K562 (cell line): ENCODE data around the gene NADK. TPM values are rescaled to one million over a fixed set of nuclear protein-coding genes. Genes with fewer than 3 reads are reported as not detected.

Experiments used
- TFAM ChIP-seq: fragments of 250-450 bp; sonication (Bioruptor Pico); conservative IDR thresholded peaks from 2 replicates; pipeline ENCODE4 v1.5.0; 2021; ENCODE audit warnings: mild to moderate bottlenecking, moderate library complexity
- ZFP36 ChIP-seq: fragments of 150-350 bp; IDR thresholded peaks from 2 replicates; pipeline ENCODE4 v1.6.1; 2018; ENCODE audit warnings: low read length, low read depth; ENCODE audit not compliant: partially characterized antibody
- polyA plus RNA-seq, 8 experiments: library from polyadenylated mRNA; depleted of rRNA in 4 of 8; stranded (reverse) in 5 of 8; unstranded in 3 of 8; fragments of >200 nt; fragmentation: Nextera tagmentation in 2 of 8; fragmentation: Illumina TruSeq in 1 of 8; extraction: Ambion mirVana in 2 of 8; extraction: Trizol in 1 of 8; gene quantifications; 2 replicates each; pipeline versions ENCODE4 v1.2.1 to v1.2.3, GENCODE V29; 2011 to 2014; ENCODE audit warnings: inconsistent platforms in 1 of 8, missing spikeins in 1 of 8
- total RNA-seq, 7 experiments: library from RNA; depleted of rRNA in 6 of 7; stranded (reverse); fragments of >200 nt in 6 of 7; fragmentation: Illumina TruSeq in 2 of 7; extraction: Trizol in 2 of 7; gene quantifications; 2 replicates each; pipeline versions ENCODE4 v1.2.1 to v1.2.3, GENCODE V29; 2011 to 2021; ENCODE audit warnings: low replicate concordance in 1 of 7
- TF ChIP-seq, protein P1 (sequence below): fragments of 450-650 bp; IDR thresholded peaks from 2 replicates; pipeline ENCODE4 v1.6.1; 2016; ENCODE audit warnings: mild to moderate bottlenecking, moderate library complexity
- TF ChIP-seq, protein P2 (sequence below): sonication (generic); formaldehyde crosslinking; IDR thresholded peaks from 2 replicates; pipeline ENCODE4 v1.8.0; 2022; ENCODE audit warnings: mild to moderate bottlenecking, missing genetic modification reagents

Gene NADK
- total and polyA plus RNA-seq, 9 of the 15 experiments (the other 6 are each of a cell fraction or from before 2014, with no cell fraction given), result 1.5 to 135 (median 75.1) TPM

DNA sequence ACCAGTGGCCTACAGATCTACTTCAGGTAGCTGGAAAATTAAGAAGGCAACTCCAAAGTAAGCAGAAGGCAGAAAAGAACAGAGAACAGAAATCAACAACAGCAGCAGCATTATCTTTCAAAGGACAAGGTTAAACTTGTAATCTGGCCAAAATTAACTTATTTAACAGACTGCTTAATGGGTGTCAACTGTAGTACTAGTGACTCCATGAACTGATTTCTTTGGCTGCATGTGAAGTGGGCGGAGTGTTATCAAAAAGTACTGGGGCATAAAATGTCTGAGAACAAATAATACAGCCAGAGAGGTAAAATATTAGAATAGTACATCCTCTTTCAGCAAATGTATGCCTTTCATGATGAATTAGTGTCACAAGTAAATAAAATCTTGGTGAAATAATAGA is 24.6 kb upstream of the NADK start (continued):
- TF ChIP-seq, protein P1, sequence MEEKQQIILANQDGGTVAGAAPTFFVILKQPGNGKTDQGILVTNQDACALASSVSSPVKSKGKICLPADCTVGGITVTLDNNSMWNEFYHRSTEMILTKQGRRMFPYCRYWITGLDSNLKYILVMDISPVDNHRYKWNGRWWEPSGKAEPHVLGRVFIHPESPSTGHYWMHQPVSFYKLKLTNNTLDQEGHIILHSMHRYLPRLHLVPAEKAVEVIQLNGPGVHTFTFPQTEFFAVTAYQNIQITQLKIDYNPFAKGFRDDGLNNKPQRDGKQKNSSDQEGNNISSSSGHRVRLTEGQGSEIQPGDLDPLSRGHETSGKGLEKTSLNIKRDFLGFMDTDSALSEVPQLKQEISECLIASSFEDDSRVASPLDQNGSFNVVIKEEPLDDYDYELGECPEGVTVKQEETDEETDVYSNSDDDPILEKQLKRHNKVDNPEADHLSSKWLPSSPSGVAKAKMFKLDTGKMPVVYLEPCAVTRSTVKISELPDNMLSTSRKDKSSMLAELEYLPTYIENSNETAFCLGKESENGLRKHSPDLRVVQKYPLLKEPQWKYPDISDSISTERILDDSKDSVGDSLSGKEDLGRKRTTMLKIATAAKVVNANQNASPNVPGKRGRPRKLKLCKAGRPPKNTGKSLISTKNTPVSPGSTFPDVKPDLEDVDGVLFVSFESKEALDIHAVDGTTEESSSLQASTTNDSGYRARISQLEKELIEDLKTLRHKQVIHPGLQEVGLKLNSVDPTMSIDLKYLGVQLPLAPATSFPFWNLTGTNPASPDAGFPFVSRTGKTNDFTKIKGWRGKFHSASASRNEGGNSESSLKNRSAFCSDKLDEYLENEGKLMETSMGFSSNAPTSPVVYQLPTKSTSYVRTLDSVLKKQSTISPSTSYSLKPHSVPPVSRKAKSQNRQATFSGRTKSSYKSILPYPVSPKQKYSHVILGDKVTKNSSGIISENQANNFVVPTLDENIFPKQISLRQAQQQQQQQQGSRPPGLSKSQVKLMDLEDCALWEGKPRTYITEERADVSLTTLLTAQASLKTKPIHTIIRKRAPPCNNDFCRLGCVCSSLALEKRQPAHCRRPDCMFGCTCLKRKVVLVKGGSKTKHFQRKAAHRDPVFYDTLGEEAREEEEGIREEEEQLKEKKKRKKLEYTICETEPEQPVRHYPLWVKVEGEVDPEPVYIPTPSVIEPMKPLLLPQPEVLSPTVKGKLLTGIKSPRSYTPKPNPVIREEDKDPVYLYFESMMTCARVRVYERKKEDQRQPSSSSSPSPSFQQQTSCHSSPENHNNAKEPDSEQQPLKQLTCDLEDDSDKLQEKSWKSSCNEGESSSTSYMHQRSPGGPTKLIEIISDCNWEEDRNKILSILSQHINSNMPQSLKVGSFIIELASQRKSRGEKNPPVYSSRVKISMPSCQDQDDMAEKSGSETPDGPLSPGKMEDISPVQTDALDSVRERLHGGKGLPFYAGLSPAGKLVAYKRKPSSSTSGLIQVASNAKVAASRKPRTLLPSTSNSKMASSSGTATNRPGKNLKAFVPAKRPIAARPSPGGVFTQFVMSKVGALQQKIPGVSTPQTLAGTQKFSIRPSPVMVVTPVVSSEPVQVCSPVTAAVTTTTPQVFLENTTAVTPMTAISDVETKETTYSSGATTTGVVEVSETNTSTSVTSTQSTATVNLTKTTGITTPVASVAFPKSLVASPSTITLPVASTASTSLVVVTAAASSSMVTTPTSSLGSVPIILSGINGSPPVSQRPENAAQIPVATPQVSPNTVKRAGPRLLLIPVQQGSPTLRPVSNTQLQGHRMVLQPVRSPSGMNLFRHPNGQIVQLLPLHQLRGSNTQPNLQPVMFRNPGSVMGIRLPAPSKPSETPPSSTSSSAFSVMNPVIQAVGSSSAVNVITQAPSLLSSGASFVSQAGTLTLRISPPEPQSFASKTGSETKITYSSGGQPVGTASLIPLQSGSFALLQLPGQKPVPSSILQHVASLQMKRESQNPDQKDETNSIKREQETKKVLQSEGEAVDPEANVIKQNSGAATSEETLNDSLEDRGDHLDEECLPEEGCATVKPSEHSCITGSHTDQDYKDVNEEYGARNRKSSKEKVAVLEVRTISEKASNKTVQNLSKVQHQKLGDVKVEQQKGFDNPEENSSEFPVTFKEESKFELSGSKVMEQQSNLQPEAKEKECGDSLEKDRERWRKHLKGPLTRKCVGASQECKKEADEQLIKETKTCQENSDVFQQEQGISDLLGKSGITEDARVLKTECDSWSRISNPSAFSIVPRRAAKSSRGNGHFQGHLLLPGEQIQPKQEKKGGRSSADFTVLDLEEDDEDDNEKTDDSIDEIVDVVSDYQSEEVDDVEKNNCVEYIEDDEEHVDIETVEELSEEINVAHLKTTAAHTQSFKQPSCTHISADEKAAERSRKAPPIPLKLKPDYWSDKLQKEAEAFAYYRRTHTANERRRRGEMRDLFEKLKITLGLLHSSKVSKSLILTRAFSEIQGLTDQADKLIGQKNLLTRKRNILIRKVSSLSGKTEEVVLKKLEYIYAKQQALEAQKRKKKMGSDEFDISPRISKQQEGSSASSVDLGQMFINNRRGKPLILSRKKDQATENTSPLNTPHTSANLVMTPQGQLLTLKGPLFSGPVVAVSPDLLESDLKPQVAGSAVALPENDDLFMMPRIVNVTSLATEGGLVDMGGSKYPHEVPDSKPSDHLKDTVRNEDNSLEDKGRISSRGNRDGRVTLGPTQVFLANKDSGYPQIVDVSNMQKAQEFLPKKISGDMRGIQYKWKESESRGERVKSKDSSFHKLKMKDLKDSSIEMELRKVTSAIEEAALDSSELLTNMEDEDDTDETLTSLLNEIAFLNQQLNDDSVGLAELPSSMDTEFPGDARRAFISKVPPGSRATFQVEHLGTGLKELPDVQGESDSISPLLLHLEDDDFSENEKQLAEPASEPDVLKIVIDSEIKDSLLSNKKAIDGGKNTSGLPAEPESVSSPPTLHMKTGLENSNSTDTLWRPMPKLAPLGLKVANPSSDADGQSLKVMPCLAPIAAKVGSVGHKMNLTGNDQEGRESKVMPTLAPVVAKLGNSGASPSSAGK, result no peak
- TF ChIP-seq, protein P2, sequence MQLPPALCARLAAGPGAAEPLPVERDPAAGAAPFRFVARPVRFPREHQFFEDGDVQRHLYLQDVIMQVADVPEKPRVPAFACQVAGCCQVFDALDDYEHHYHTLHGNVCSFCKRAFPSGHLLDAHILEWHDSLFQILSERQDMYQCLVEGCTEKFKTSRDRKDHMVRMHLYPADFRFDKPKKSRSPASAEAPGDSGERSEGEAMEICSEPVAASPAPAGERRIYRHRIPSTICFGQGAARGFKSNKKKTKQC, result no peak
- TF ChIP-seq ZFP36 (no peak), TFAM (no peak)
